Endothelial cell of umbilical vein (primary cell): Measurements from ENCODE around the gene SLC6A19. TPM values are rescaled to one million over a fixed set of nuclear protein-coding genes. Genes with fewer than 3 reads are reported as not detected.

Experiments
- BruUV-seq: library from RNA; stranded (reverse); fragments of 400-500 nt; replicated peaks from 2 replicates; lab custom pipeline; 2021; lab: Mats Ljungman, UMichigan
- CTCF ChIA-PET: fragments of 300-600, 350-600 bp; sonication (Branson Sonifier 250); formaldehyde crosslinking; loops from one replicate; lab custom pipeline; 2021; ENCODE audit warnings: antibody characterized with exemption, inconsistent platforms; lab: Charles Lee
- POLR2A ChIA-PET: fragments of 300-600, 350-600 bp; sonication (Branson Sonifier 250); formaldehyde crosslinking; loops from one replicate; lab custom pipeline; 2021; ENCODE audit warnings: antibody characterized with exemption, inconsistent platforms; lab: Charles Lee
- DNase-seq: peaks from one replicate; pipeline ENCODE4 v3.0.0-alpha.2; 2011; ENCODE audit warnings: low read depth, low spot score
- FAIRE-seq: peaks from 2 replicates; lab custom pipeline; 2011; peaks lifted over from hg19 to GRCh38; lab: Jason Lieb, UNC
- H2AFZ ChIP-seq: 2 replicates; pipeline ENCODE4 v1.6.0; 2012; ENCODE audit warnings: low read depth, low read length, control low read depth, inconsistent platforms
- H3K27ac ChIP-seq: 2 replicates; pipeline ENCODE4 v1.5.1; 2011; ENCODE audit warnings: low read depth, mild to moderate bottlenecking, control low read depth, low read length, moderate library complexity; ENCODE audit not compliant: insufficient read depth
- H3K27me3 ChIP-seq, 2 experiments: 2 replicates each; pipeline versions ENCODE4 v1.6.0 to v1.6.1; 2011; ENCODE audit warnings: low read length in 2 of 2, mixed read lengths in 1 of 2; ENCODE audit not compliant: control insufficient read depth in 2 of 2, insufficient read depth in 2 of 2
- H3K36me3 ChIP-seq, 2 experiments: 2 replicates in 1 of 2; 3 replicates in 1 of 2; pipeline ENCODE4 v1.5.1; 2011; ENCODE audit warnings: low read length in 2 of 2, mild to moderate bottlenecking in 1 of 2, moderate library complexity in 1 of 2; ENCODE audit not compliant: control insufficient read depth in 2 of 2, insufficient read depth in 2 of 2; ENCODE audit errors: extremely low read depth in 1 of 2
- H3K4me1 ChIP-seq: 3 replicates; pipeline ENCODE4 v1.5.1; 2011; ENCODE audit warnings: mild to moderate bottlenecking, low read length; ENCODE audit not compliant: control insufficient read depth, insufficient read depth; ENCODE audit errors: extremely low read depth
- H3K4me2 ChIP-seq: 2 replicates; pipeline ENCODE4 v1.6.1; 2011; ENCODE audit warnings: low read length, control low read depth, mixed read lengths; ENCODE audit not compliant: insufficient read depth
- H3K4me3 ChIP-seq, 3 experiments: fragments of 200-600 bp in 1 of 3; sonication (generic), shearing (Covaris generic) in 1 of 3; replicated peaks in 1 of 3; 2 replicates each; pipeline ENCODE4 v1.5.1; 2011 to 2016; ENCODE audit warnings: control low read depth in 3 of 3, low read length in 3 of 3, mild to moderate bottlenecking in 2 of 3, inconsistent platforms in 1 of 3, low read depth in 1 of 3, moderate library complexity in 1 of 3; ENCODE audit not compliant: insufficient read depth in 1 of 3
- H3K79me2 ChIP-seq: 2 replicates; pipeline ENCODE4 v1.6.0; 2012; ENCODE audit warnings: low read length, inconsistent platforms; ENCODE audit not compliant: control insufficient read depth, insufficient read depth
- H3K9ac ChIP-seq: replicated peaks from 2 replicates; pipeline ENCODE3; 2011; ENCODE audit warnings: low read length, control low read depth; ENCODE audit not compliant: insufficient read depth; ENCODE audit errors: extremely low read depth
- H3K9me1 ChIP-seq: replicated peaks from 3 replicates; pipeline ENCODE4 v1.6.0; 2011; ENCODE audit warnings: mild to moderate bottlenecking, low read length; ENCODE audit not compliant: control insufficient read depth, insufficient read depth; ENCODE audit errors: extremely low read depth
- H3K9me3 ChIP-seq: replicated peaks from 2 replicates; pipeline ENCODE4 v1.5.1; 2012; ENCODE audit warnings: low read length, inconsistent platforms; ENCODE audit not compliant: control insufficient read depth, insufficient read depth
- H4K20me1 ChIP-seq: replicated peaks from 2 replicates; pipeline ENCODE3; 2011; ENCODE audit warnings: mild to moderate bottlenecking, low read length; ENCODE audit not compliant: control insufficient read depth, insufficient read depth; ENCODE audit errors: extremely low read depth
- EZH2 ChIP-seq: IDR thresholded peaks from 2 replicates; pipeline ENCODE4 v1.6.1; 2012; ENCODE audit warnings: borderline replicate concordance, low read depth, mild to moderate bottlenecking, moderate library complexity, low read length, inconsistent platforms; ENCODE audit not compliant: severe bottlenecking
- FOS ChIP-seq: IDR thresholded peaks from 2 replicates; pipeline ENCODE4 v1.6.1; 2011; ENCODE audit warnings: mild to moderate bottlenecking, low read length, moderate library complexity, borderline replicate concordance; ENCODE audit not compliant: insufficient read depth
- GATA2 ChIP-seq: IDR thresholded peaks from 2 replicates; pipeline ENCODE4 v1.7.0; 2011; ENCODE audit warnings: low read depth, mild to moderate bottlenecking, moderate library complexity, mixed read lengths, low read length; ENCODE audit not compliant: insufficient read length, insufficient read depth
- JUN ChIP-seq: IDR thresholded peaks from 2 replicates; pipeline ENCODE4 v1.6.1; 2011; ENCODE audit warnings: borderline replicate concordance, low read depth; ENCODE audit not compliant: insufficient read length, insufficient read depth
- MAX ChIP-seq: IDR thresholded peaks from 2 replicates; pipeline ENCODE4 v1.6.1; 2011; ENCODE audit not compliant: insufficient read depth, insufficient read length
- MYC ChIP-seq: IDR thresholded peaks from one replicate; pipeline ENCODE4 v1.6.1; 2011; ENCODE audit warnings: mild to moderate bottlenecking, low read depth, low read length
- POLR2A ChIP-seq: IDR thresholded peaks from 2 replicates; pipeline ENCODE4 v1.6.1; 2012; ENCODE audit warnings: low read depth, mild to moderate bottlenecking, control low read depth, low read length
- POLR2AphosphoS5 ChIP-seq: IDR thresholded peaks from 2 replicates; pipeline ENCODE4 v1.6.1; 2012; ENCODE audit warnings: low read depth, mild to moderate bottlenecking, control low read depth, low read length, moderate library complexity; ENCODE audit not compliant: insufficient read depth
- dilution Hi-C: fragments of 300-500 bp; cut with MboI; formaldehyde crosslinking; loops from one replicate; pipeline ENCODE4 v1.15.0; 2019; ENCODE audit warnings: low sequenced_read_pairs; ENCODE audit not compliant: extremely low pct_ligation_motif_present
- intact Hi-C: fragments of 100-400 bp; cut with micrococcal nuclease; formaldehyde crosslinking; loops from one replicate; pipeline ENCODE4 v1.10.0; 2022
- polyA plus RNA-seq, 4 experiments: library from polyadenylated mRNA; depleted of rRNA in 3 of 4; stranded (reverse) in 3 of 4; unstranded in 1 of 4; fragments of >200 nt; gene quantifications; 2 replicates each; pipeline versions ENCODE4 v1.2.1 to v1.2.3, GENCODE V29; 2011 to 2012; ENCODE audit warnings: missing spikeins in 1 of 4
- total RNA-seq: library from RNA; stranded (reverse); gene quantifications from 2 replicates; pipeline ENCODE4 v1.2.3, GENCODE V29; 2021
- TF ChIP-seq, protein P1 (sequence below), 2 donors: IDR thresholded peaks; 1 replicate in 1 of 2; 2 replicates in 1 of 2; pipeline ENCODE4 v1.5.1; 2011; ENCODE audit warnings: low read length in 2 of 2, mild to moderate bottlenecking in 2 of 2, moderate library complexity in 2 of 2, control low read depth in 1 of 2, inconsistent platforms in 1 of 2, low read depth in 1 of 2; ENCODE audit not compliant: insufficient read depth in 1 of 2; ENCODE audit errors: extremely low read depth in 1 of 2

SLC6A19 gene
- total and polyA plus RNA-seq, 2 donors (not counting 3 experiments of a cell fraction or from before 2014, with no cell fraction given), result not detected

DNA sequence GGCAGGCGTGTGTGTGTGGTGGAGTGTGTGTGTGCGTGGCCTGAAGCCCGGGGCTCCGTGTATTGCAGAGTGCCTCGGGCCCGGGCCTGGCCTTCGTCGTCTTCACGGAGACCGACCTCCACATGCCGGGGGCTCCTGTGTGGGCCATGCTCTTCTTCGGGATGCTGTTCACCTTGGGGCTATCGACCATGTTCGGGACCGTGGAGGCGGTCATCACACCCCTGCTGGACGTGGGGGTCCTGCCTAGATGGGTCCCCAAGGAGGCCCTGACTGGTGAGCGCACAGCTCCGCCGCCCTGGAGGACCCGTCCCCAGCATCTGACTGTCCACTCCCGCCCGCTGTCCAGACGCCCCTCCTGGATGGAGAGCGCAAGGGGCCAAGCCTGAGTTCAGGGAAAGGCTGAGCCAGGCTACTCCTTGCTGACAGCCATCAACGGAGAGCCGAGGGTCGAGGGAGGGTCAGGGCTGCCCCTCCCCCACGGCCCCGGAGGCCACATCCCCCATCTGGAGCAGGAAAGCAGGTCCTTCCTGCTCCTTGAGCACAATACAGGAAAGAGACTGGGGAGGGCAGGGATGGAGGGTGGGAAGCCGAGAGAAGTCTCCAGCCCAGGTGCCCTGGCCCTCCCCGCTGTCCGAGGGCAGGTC, 42.2 kb downstream of the SLC6A19 start:
- dilution Hi-C loops, result no loop called here
- no peak for FAIRE-seq
- H3K27me3 ChIP-seq, result peaks cover 0 to 3% of the 10 kb centered on the region in 2 experiments

More for the DNA sequence above, 42.2 kb downstream of the SLC6A19 start:
- H2AFZ ChIP-seq, result no peak overlapping the region
- no TSS peak for BruUV-seq
- no peak overlapping the region for H3K9ac ChIP-seq
- no peak overlapping the region for H3K4me3 ChIP-seq
- H3K9me3 ChIP-seq, result no peaks in the 10 kb centered on the region
- intact Hi-C loops, result no loop called here
- ChIA-PET CTCF (no interaction called here), POLR2A (no interaction called here)
- no peaks in the 10 kb centered on the region for H3K79me2 ChIP-seq
- no peaks in the 10 kb centered on the region for H4K20me1 ChIP-seq
- H3K4me2 ChIP-seq, result no peak overlapping the region
- no peak for TF ChIP-seq FOS
- no peak for TF ChIP-seq POLR2A
- no peak for TF ChIP-seq MYC
- TF ChIP-seq POLR2AphosphoS5, result no peak
- no peak for TF ChIP-seq MAX
- no peak for TF ChIP-seq EZH2
- no peak for TF ChIP-seq JUN
- no peak for TF ChIP-seq GATA2
- TF ChIP-seq, protein P1, sequence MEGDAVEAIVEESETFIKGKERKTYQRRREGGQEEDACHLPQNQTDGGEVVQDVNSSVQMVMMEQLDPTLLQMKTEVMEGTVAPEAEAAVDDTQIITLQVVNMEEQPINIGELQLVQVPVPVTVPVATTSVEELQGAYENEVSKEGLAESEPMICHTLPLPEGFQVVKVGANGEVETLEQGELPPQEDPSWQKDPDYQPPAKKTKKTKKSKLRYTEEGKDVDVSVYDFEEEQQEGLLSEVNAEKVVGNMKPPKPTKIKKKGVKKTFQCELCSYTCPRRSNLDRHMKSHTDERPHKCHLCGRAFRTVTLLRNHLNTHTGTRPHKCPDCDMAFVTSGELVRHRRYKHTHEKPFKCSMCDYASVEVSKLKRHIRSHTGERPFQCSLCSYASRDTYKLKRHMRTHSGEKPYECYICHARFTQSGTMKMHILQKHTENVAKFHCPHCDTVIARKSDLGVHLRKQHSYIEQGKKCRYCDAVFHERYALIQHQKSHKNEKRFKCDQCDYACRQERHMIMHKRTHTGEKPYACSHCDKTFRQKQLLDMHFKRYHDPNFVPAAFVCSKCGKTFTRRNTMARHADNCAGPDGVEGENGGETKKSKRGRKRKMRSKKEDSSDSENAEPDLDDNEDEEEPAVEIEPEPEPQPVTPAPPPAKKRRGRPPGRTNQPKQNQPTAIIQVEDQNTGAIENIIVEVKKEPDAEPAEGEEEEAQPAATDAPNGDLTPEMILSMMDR (IDR thresholded peaks at IDR 0.05; ENCODE audit: extremely low read depth in 1 of 2, insufficient read depth in 1 of 2, low read depth in 1 of 2, low read length in 2 of 2), result no peak
- no peaks in the 10 kb centered on the region for H3K36me3 ChIP-seq
- no peak overlapping the region for H3K27ac ChIP-seq
- no peak for DNase-seq
- no peaks in the 10 kb centered on the region for H3K9me1 ChIP-seq
- no peaks in the 10 kb centered on the region for H3K4me1 ChIP-seq
